Common myeloid progenitor, CD34-positive (primary cell): ENCODE data around the gene EPS8.
A peak's percentile ranks its signal among the peaks of the same experiment; 100 is the strongest.

Source experiments
- CTCF ChIA-PET: fragments of 350-600 bp; sonication (Branson Sonifier 250); formaldehyde crosslinking; loops from one replicate; lab custom pipeline; 2021; ENCODE audit warnings: antibody characterized with exemption; lab: Charles Lee
- POLR2A ChIA-PET: fragments of 350-600 bp; sonication (Branson Sonifier 250); formaldehyde crosslinking; loops from one replicate; lab custom pipeline; 2021; ENCODE audit warnings: antibody characterized with exemption; lab: Charles Lee
- DNase-seq, 3 donors: peaks; one replicate each; pipeline versions ENCODE4 v3.0.0 to v3.0.0-alpha.2; 2013
- H3K27ac ChIP-seq, 2 experiments: 1 replicate in 1 of 2; 2 replicates in 1 of 2; pipeline ENCODE4 v1.7.0; 2013; ENCODE audit warnings: inconsistent platforms in 2 of 2, low read length in 2 of 2, mild to moderate bottlenecking in 2 of 2, low read depth in 1 of 2, moderate library complexity in 1 of 2; ENCODE audit not compliant: severe bottlenecking in 2 of 2, insufficient read depth in 1 of 2, poor library complexity in 1 of 2
- H3K27me3 ChIP-seq, 5 experiments: replicated peaks in 2 of 5; 1 replicate in 3 of 5; 2 replicates in 2 of 5; pipeline versions ENCODE4 v1.6.1 to v1.7.0; 2013; ENCODE audit warnings: low read length in 4 of 5, mild to moderate bottlenecking in 2 of 5, moderate library complexity in 2 of 5, inconsistent platforms in 1 of 5; ENCODE audit not compliant: insufficient read depth in 5 of 5, control insufficient read depth in 4 of 5
- H3K36me3 ChIP-seq, 4 experiments: 1 replicate in 2 of 4; 2 replicates in 2 of 4; pipeline versions ENCODE4 v1.6.1 to v1.7.0; 2013; ENCODE audit warnings: low read length in 3 of 4, control low read depth in 1 of 4, mild to moderate bottlenecking in 1 of 4; ENCODE audit not compliant: control insufficient read depth in 4 of 4, insufficient read depth in 4 of 4
- H3K4me1 ChIP-seq, 4 experiments: 1 replicate in 3 of 4; 2 replicates in 1 of 4; pipeline versions ENCODE4 v1.6.1 to v1.7.1; 2013; ENCODE audit warnings: low read length in 3 of 4, mild to moderate bottlenecking in 3 of 4, control low read depth in 1 of 4, inconsistent platforms in 1 of 4, moderate library complexity in 1 of 4; ENCODE audit not compliant: control insufficient read depth in 4 of 4, insufficient read depth in 4 of 4; ENCODE audit errors: control extremely low read depth in 1 of 4
- H3K4me3 ChIP-seq, 7 experiments: 1 replicate in 4 of 7; 2 replicates in 3 of 7; pipeline versions ENCODE4 v1.5.1 to v1.7.0; 2013; ENCODE audit warnings: mild to moderate bottlenecking in 7 of 7, low read length in 6 of 7, moderate library complexity in 6 of 7, inconsistent platforms in 2 of 7, low read depth in 2 of 7, control low read depth in 1 of 7; ENCODE audit not compliant: insufficient read depth in 4 of 7, control insufficient read depth in 1 of 7; ENCODE audit errors: extremely low read depth in 1 of 7
- H3K9me3 ChIP-seq, 5 experiments: 1 replicate in 4 of 5; 2 replicates in 1 of 5; pipeline versions ENCODE4 v1.6.1 to v1.7.1; 2013; ENCODE audit warnings: low read length in 4 of 5, mild to moderate bottlenecking in 2 of 5, inconsistent platforms in 1 of 5, low read depth in 1 of 5, moderate library complexity in 1 of 5; ENCODE audit not compliant: control insufficient read depth in 4 of 5, insufficient read depth in 2 of 5; ENCODE audit errors: control extremely low read depth in 1 of 5
- WGBS: methylation state at CpG from one replicate; pipeline ENCODE4 v1.1.5; 2013; ENCODE audit not compliant: insufficient coverage; 5-methylcytosine and 5-hydroxymethylcytosine counted together

Gene EPS8

DNA sequence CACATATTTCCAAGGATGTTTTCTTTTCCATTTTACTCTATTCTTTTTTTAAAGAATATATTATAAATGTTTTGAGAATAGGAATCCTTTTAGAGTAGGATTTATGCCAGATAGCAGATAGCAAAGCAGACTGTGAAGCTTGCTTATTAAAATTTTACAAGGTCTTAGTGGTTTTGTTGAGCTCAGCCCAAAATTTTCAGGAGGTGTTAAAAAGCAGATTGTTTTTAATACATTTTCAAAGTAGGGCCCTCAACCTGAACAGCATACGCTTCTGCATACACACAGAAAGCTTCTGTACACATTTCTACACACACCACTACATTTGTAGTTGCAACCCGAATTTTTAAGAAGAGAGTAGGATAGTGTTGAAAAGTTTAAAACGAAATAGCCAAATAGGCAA is 151.0 kb downstream of the EPS8 start:
- Histone ChIP-seq H3K36me3 (no peaks in the 10 kb centered on the region), H3K4me3 (no peak overlapping the region), H3K9me3 (no peaks in the 10 kb centered on the region), H3K4me1 (peaks cover 0 to 12% (median 3%) of the 10 kb centered on the region in 4 experiments), H3K27ac (no peak overlapping the region), H3K27me3 (no peaks in the 10 kb centered on the region)
- no CpG with 5 or more reads among the region's 3 CpGs for WGBS
- ChIA-PET POLR2A (no interaction called here), CTCF (no interaction called here)
- DNase-seq, result no peak

DNA sequence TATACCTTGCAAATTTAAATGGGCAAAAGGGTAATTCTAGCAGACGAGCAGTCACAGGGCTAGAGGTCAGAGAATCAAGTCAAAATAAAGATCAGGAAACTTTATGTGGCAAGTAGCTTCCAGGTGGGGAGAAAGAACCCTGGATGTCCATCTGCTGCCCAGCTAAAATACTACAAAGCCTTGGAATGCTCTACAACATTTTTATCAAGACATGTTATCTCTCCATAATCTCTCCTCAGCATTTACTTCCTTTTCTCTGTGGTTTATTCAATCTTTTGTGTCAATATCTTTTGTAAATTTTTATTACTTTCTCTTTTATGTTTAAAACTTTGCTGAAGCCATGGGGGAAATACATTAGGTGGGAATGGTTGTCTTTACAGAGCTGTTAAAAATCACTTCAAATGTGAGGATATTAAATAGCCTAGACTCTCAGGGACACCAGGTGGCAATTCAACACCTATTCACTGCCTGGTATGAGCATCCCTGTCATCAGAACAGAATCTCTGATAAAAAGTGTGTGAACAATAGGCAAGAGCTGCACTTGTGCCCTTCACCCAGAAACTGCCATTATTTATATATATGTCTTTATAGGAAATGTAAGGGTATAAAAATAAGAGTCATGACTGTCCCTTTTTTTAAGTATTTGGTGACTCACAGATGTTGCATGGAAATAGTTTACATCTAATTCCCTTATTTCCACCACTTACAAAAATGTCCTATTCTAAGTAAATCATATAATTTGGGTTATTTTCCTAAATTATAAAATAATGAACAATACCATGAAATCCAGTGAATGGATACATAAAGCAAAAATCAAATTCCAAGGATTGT is 152.9 kb downstream of the EPS8 start:
- no peak overlapping the region for H3K4me3 ChIP-seq
- H3K27me3 ChIP-seq, result no peaks in the 10 kb centered on the region
- DNase-seq, result peak in 1 of 3 donors; percentile 3
- WGBS, result 82% methylated on average over 1 of the region's 1 CpG
- ChIA-PET POLR2A (no interaction called here), CTCF (no interaction called here)
- H3K4me1 ChIP-seq, result peaks cover 0 to 12% (median 3%) of the 10 kb centered on the region in 4 experiments
- no peaks in the 10 kb centered on the region for H3K36me3 ChIP-seq
- no peak overlapping the region for H3K27ac ChIP-seq
- H3K9me3 ChIP-seq, result no peaks in the 10 kb centered on the region

DNA sequence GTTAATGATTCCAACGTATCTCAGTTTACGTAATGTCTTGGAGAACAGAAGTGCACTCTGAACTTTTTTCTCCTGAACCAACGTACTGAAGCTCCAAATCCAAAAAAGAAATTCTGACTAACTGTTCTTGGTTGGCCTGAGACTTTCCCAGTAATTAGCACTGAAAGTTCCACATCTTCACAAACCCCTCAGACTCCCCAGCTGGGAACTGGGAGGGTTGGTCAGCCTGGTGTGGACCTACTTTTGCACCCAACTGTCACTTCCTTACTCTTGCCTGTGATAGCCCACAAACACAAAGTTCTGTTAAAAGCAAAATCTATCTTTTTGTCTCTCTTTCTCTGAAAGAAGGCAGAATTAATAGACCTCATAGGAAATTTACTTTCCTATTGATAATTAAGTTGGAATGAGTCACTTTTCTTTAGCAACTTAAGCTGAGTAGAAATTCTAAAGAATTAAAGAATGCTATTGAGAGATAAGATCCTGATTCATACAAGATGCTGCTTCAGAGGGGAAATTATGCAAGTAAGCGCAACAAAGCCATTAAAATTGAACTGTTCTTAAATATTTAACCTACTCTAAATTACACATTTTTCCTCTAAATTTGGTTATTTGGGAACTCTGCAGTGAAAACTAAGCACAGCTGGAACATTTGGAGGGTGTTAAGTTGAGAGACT is 155.0 kb downstream of the EPS8 start:
- DNase-seq, result peak in 1 of 3 donors; percentile 8
- H3K9me3 ChIP-seq, result no peaks in the 10 kb centered on the region
- peaks cover 0 to 16% (median 4%) of the 10 kb centered on the region in 4 experiments for H3K4me1 ChIP-seq
- CTCF ChIA-PET, result interaction anchor here (1.0 kb wide), 1 partner anchor 34 kb away, joined by 3 read pairs; no protein-coding TSS in a partner anchor
- WGBS, result 93% methylated on average over 3 of the region's 4 CpGs
- no peak overlapping the region for H3K27ac ChIP-seq
- no peaks in the 10 kb centered on the region for H3K27me3 ChIP-seq
- H3K36me3 ChIP-seq, result no peaks in the 10 kb centered on the region
- no peak overlapping the region for H3K4me3 ChIP-seq
- POLR2A ChIA-PET, result no interaction called here

DNA sequence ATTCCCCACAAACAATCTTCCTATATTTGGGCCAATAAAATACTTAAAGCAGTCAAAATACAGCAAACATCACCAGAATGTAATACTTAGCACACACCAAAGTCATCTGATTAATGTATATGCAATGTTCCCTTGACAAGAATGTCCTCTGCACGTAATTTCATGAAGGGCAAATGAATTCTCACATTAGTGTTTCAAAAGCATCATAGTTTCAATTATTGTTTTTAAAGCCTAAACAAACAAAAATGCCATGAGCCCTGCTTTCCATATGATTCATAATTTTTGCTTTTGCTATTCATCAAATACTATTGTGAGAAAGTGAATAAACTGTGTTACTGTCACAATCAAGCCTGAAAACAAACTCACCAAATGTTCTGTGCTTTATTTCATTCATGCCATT is 156.0 kb downstream of the EPS8 start:
- Histone ChIP-seq H3K4me1 (peaks cover 0 to 22% (median 7%) of the 10 kb centered on the region in 4 experiments), H3K27me3 (no peaks in the 10 kb centered on the region), H3K27ac (no peak overlapping the region), H3K36me3 (no peaks in the 10 kb centered on the region), H3K9me3 (no peaks in the 10 kb centered on the region), H3K4me3 (no peak overlapping the region)
- DNase-seq, result no peak
- 100% methylated on average over 1 of the region's 1 CpG for WGBS
- ChIA-PET CTCF (no interaction called here), POLR2A (no interaction called here)

DNA sequence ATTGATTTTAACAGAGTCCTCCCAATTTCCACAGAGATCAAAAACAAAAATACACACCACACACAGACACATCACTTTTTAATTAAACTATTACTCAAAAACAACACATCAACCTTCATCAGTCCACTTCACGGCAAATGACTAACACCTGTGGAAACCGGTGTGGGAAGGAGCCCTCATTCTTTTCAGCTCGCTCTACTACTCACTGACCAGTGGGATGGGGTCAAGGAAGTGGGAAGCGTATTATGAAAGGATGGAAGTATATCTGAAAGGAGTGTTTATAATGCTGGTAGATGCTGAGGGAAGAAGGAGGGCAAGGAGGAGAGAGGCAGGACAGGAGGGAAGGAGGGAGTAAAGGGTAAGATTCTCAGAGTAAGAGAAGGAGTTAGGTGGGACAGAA is 156.5 kb downstream of the EPS8 start:
- no peaks in the 10 kb centered on the region for H3K9me3 ChIP-seq
- no peak overlapping the region for H3K4me3 ChIP-seq
- ChIA-PET CTCF (no interaction called here), POLR2A (no interaction called here)
- H3K27me3 ChIP-seq, result no peaks in the 10 kb centered on the region
- H3K4me1 ChIP-seq, result peaks cover 0 to 22% (median 9%) of the 10 kb centered on the region in 4 experiments
- no peaks in the 10 kb centered on the region for H3K36me3 ChIP-seq
- 100% methylated on average over 4 of the region's 4 CpGs for WGBS
- no peak for DNase-seq
- H3K27ac ChIP-seq, result no peak overlapping the region

DNA sequence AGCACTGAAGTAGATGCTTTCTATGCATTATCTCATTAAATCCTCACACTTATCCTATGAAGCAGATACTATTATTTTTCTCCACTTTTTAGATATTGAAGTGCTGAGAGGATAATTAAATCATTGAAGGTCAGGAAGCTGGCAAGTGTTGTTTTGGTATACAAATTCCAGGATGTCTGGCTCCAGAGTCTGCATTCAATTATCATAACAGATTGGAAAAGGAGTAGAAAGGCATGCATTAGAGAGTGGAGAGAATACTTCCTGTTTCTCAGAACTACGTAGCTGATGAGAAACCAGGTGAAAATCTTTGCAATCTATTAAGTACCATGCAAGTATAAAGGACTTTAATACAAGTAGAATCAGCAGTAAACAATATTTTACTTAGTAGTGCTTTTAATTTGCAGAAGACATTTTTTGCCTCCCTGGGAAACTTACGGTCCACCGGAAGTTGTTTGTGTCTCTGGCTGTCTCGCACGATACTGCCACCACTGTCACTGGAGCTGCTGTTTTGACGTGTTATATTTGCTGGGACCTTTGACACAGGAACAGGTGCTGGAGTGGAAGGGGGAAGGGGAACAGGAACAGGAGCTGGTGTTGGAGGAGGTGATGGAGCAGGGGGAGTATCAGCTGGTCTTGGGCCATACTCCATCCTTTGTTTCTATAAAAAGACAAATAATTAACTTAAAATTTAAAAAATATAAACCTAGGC is 158.0 kb downstream of the EPS8 start:
- H3K4me1 ChIP-seq, result peaks cover 0 to 19% (median 8%) of the 10 kb centered on the region in 4 experiments
- no peaks in the 10 kb centered on the region for H3K9me3 ChIP-seq
- no peak overlapping the region for H3K4me3 ChIP-seq
- H3K27ac ChIP-seq, result no peak overlapping the region
- ChIA-PET POLR2A (interaction anchor here (0.7 kb wide), 1 partner anchor 17 kb away, joined by 3 read pairs; no protein-coding TSS in a partner anchor), CTCF (no interaction called here)
- H3K27me3 ChIP-seq, result no peaks in the 10 kb centered on the region
- no peak for DNase-seq
- WGBS, result 97% methylated on average over 4 of the region's 6 CpGs
- H3K36me3 ChIP-seq, result no peaks in the 10 kb centered on the region
